Measurements from ENCODE around the gene SMIM13.
"Not testable (repeated sequence)": the region's sequence is repeated elsewhere in the genome, so short reads cannot be mapped to it uniquely, and the experiment has no call there.

Gene SMIM13

GRCh38 chr6:11115808-11116536 is 22.3 kb downstream of the SMIM13 start:
- DNase-seq; intact Hi-C loops (cut with DNase I): not testable (repeated sequence)

GRCh38 chr6:11120271-11121005 is 26.8 kb downstream of the SMIM13 start:
- DNase-seq, result no peak
- intact Hi-C loops (cut with DNase I), result no loop called here

DNA sequence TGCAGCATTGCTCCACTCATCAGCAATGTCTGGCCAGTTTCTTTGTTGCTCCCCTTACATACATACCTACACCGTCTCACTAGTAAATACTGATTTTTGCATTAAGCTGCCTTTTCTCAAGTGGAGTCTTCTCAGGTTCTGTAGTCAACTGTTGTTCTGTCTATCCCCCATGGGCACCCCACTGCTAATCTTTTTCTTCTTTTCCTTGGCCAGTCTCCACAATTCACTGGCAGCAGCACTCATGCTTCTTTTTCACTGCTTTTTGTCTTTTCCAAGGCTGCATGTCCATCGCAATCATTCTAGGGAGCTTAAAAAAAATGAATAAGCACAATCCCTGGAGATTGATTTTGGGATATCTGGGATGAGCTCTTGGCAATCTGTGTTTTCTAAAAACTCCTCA is 28.2 kb downstream of the SMIM13 start:
- intact Hi-C loops (cut with DNase I), result no loop called here
- no peak for DNase-seq

- intact Hi-C loops (cut with DNase I), result no loop called here
- no peak for DNase-seq
Observed at GRCh38 chr6:11122380-11122779, 28.7 kb downstream of the SMIM13 start.

DNA sequence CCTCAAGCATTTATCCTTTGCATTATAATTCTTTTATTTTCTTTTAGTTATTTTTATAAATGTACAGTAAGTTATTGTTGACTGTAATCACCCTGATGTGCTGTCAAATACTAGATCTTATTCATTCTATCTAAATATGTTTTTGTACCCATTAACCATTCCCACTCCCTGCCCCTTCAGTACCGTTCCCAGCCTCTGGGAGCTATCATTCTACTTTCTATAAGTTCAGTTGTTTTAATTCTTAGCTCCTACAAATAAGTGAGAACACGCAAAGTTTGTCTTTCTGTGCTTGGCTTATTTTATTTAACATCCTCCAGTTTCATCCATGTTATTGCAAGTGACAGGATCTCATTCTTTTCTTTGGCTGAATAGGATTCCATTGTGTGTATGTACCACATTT is 30.3 kb downstream of the SMIM13 start:
- intact Hi-C loops (cut with DNase I), result no loop called here
- no peak for DNase-seq

DNA sequence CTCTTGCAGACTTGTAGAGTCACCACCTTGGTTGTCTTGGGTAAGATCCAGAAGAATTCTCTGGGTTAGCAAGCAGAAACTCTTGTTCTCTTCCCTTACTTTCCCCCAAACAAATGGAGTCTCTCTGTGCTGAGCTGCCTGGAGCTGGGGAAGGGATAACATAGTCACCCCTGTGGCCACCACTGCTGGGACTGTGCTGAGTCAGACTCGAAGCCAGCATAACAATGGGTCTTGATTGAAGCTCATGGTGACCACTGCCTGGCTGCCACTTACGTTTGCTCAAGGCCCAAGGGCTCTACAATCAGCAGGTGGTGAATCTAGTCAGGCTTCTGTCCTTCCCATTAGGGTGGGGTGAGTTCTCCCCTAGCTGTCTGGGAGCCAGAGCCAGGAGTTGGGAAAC is 33.2 kb downstream of the SMIM13 start:
- no peak for DNase-seq
- intact Hi-C loops (cut with DNase I), result no loop called here

DNA sequence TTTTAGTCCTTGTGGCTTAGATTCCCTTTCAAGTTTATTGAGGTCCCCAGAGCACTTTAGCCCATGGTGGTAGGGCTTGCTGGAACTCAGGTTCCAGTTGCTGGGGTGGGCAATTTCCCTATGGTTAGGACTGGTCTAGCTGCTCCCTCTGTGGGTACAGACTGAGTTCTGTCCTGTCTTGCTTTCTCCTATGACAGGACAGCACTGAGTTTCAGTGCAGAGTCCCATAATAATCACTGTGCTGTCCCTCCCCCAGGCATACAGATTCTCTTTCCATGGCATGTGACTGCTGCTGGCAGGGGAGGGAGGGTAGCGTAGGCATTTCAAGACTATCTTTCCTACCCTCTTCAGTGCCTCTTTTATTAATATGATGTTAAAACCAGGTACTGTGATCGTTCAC is 35.0 kb downstream of the SMIM13 start:
- intact Hi-C loops (cut with DNase I), result no loop called here
- no peak for DNase-seq

DNA sequence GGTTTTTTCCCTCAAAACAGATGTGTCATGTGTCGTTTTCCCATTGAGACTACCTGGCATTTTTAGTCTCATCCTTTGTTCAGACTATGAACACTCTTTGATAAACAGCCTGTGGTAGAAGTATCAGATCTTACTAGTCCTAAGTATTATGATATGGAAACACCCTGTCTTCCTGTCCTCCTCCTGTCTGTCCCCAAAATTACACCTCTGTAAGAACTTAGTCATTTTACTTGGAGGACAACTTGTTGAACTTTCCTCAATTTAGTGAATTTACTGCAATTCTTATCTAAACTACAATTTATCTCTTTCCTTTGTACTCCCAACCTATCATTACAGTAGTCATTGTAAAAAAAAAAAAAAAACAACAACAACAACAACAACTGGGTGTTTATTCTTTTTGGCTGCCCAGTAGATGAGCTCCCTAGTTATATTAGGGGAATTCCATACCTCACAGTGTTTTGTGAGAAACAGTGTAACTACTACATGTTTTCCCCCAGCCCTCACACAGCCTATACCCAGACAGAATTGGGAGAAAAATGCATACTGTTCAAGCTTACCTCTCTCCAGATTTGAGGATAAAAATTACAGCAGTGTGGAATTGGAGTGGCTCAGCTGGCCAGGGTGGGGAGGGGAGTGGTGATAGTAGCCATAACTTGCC is 36.4 kb downstream of the SMIM13 start:
- intact Hi-C loops (cut with DNase I), result no loop called here
- no peak for DNase-seq

DNA sequence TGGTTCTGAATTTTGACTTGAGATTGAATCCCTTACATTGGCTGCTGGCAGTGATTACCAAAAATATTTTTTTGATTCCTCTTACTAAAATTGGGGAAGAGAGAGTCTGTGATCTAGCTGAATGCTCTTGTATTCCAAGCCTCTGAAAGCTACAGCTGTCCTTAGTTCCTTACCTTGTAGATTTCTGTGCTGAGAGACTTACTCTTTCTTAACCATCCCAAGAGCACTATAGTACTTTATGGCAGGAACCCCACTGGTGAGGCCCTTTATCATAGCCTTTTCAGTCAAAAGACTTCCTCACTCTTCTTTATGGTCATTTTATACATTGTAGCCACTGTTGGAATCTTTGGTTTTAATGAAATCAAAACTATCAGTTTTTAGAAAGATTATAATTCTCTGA is 37.0 kb downstream of the SMIM13 start:
- no peak for DNase-seq
- intact Hi-C loops (cut with DNase I), result no loop called here

- intact Hi-C loops (cut with DNase I), result no loop called here
- no peak for DNase-seq
Observed at GRCh38 chr6:11132194-11132888, 38.7 kb downstream of the SMIM13 start.

DNA sequence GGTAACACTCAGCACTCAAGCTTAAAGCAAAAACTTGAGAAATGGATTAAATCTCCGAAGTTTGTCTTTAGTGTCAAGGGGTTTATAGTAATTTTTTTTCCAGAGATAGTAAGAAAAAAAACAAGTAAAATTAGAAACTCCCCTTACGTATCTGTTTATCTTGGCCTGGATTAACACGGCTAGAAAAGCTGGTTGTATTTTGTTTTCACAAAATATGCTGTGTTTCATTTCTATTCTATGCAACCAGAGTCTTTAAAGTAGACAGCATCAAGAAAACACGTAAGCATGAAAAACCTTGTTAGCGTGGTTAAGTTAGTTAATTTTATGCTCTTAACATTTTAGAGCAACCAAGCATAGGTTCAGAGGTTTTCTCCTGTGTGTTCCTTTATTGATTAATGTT is 39.6 kb downstream of the SMIM13 start:
- intact Hi-C loops (cut with DNase I), result no loop called here
- DNase-seq, result no peak

- DNase-seq, result no peak
- intact Hi-C loops (cut with DNase I), result no loop called here
Observed at GRCh38 chr6:11136809-11137208, 43.2 kb downstream of the SMIM13 start.

GRCh38 chr6:11139051-11139960 is 45.7 kb downstream of the SMIM13 start:
- DNase-seq, result no peak
- intact Hi-C loops (cut with DNase I), result no loop called here

- intact Hi-C loops (cut with DNase I), result no loop called here
- no peak for DNase-seq
Observed at GRCh38 chr6:11140056-11140455, 46.4 kb downstream of the SMIM13 start.

DNA sequence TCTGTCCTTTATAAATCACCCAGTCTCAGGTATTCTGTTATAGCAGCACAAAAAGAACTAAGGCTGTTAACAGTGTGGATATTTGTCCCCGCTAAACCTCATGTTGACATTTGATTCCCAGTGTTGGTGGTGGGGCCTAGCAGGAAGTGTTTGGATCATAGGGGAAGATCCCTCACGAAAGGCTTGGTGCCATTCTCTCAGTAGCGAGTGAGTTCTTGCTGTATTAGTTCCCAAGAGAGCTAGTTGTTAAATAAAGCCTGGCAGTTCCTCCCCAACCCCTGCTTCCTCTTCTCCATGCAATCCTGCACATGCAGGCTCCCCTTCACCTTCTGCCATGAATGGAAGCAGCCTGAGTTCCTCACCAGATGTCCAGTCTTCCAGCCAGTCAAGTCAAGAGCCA is 47.7 kb downstream of the SMIM13 start:
- no peak for DNase-seq
- intact Hi-C loops (cut with DNase I), result no loop called here

GRCh38 chr6:11142296-11143027 is 48.8 kb downstream of the SMIM13 start:
- DNase-seq, result no peak
- intact Hi-C loops (cut with DNase I), result no loop called here

DNA sequence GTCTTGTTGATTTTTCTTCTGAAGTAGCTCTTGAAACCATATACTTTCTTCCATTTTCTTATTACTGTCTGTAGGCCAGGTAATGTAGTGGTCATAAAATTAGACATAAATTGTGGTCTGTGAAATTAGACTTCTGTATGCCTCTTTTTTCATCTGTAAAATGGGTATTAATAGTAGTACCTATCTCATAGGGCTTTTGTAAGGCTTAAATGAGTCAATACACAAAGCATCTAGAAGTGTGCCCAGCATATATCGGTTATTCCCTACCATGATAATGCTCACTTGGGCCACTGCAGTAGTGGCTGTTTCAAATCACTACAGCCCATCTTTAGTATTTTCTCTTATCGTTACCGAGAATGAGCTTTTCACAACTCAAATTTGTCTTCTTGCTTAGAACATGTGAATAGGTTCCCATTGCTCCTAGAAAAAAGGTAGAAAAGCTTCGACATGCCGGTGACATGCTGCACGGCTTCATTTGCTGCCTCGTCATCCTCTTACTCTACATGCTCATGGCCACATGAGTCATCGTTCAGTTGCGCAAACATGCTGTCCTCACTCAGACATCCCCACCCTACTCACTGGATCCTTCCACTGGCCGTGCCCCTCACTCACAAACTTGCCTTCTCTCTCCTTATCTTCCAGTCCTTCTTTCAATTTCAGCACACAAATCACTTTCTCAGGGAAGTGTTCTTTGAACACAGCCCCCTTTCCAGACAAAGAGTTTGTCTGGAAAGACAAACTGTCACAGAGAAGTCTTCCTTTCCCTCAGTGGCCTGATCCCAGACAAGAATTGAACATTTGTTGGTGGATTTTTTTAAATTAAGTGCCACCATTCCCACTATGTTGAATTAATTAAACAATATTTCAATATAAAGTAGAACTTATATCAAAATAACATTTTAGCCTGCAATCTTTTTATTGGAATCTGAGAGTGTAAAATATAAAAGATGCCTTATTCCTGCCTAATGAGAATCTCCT is 50.0 kb downstream of the SMIM13 start:
- DNase-seq, result peak in 1 of 10 donors; percentile 75
- intact Hi-C loops (cut with DNase I), result loop anchor here (1.0 to 2.0 kb wide), 2 partner anchors 353 to 431 kb away; no protein-coding TSS in a partner anchor

GRCh38 chr6:11144393-11144851 is 50.8 kb downstream of the SMIM13 start:
- intact Hi-C loops (cut with DNase I), result loop anchor here (1.0 to 2.0 kb wide), 2 partner anchors 352 to 430 kb away; no protein-coding TSS in a partner anchor
- DNase-seq, result peak; percentile 55 to 96 (median 82)
